SK-N-SH (cell line): ENCODE data around the gene CD300LG.

Source experiments
- CTCF ChIP-seq: fragments of 200-600 bp; sonication (generic); IDR thresholded peaks from 2 replicates; pipeline ENCODE4 v1.6.1; 2017; ENCODE audit warnings: antibody characterized with exemption, mild to moderate bottlenecking, moderate library complexity
- EP300 ChIP-seq, 2 experiments: IDR thresholded peaks; 2 replicates each; pipeline versions ENCODE4 v1.4.0 to v1.6.1; 2012; ENCODE audit warnings: borderline replicate concordance in 1 of 2, low read depth in 1 of 2, low read length in 1 of 2
- FOXJ3 ChIP-seq: sonication (generic); formaldehyde crosslinking; IDR thresholded peaks from 2 replicates; pipeline ENCODE4 v1.5.1; 2020; ENCODE audit warnings: mild to moderate bottlenecking, missing genetic modification reagents
- JUND ChIP-seq: IDR thresholded peaks from 2 replicates; pipeline ENCODE4 v1.4.0; 2012
- MAX ChIP-seq: IDR thresholded peaks from 2 replicates; pipeline ENCODE4 v1.4.0; 2012; ENCODE audit warnings: low read depth
- PBX3 ChIP-seq: IDR thresholded peaks from 2 replicates; pipeline ENCODE4; 2012
- POLR2AphosphoS5 ChIP-seq: IDR thresholded peaks from 2 replicates; pipeline ENCODE4 v1.6.1; 2012; ENCODE audit warnings: low read depth, low read length
- RAD21 ChIP-seq: IDR thresholded peaks from 2 replicates; pipeline ENCODE4 v1.6.1; 2012; ENCODE audit warnings: mild to moderate bottlenecking, low read length
- TCF12 ChIP-seq: IDR thresholded peaks from 2 replicates; pipeline ENCODE4 v1.4.0; 2012
- USF1 ChIP-seq: IDR thresholded peaks from 2 replicates; pipeline ENCODE4 v1.4.0; 2012; ENCODE audit warnings: low read depth, borderline replicate concordance

GRCh38 chr17:43814714-43815113, 32.3 kb upstream of the CD300LG start:
- no peak for TF ChIP-seq CTCF
- TF ChIP-seq USF1, result no peak
- no peak for TF ChIP-seq TCF12
- no peak for TF ChIP-seq JUND
- no peak for TF ChIP-seq EP300 (IDR thresholded peaks at IDR 0.05; ENCODE audit: borderline replicate concordance in 1 of 2, low read depth in 1 of 2, low read length in 1 of 2)
- TF ChIP-seq RAD21, result no peak
- TF ChIP-seq PBX3, result no peak
- TF ChIP-seq POLR2AphosphoS5, result no peak
- TF ChIP-seq MAX, result no peak
- TF ChIP-seq FOXJ3 (CRISPR knock-in tag), result no peak
